ENCODE results near the gene CDK12. TPM values are rescaled to one million over a fixed set of nuclear protein-coding genes. Genes with fewer than 3 reads are reported as not detected.

The CDK12 gene
- total and polyA plus RNA-seq, 10 of the 15 experiments (the other 5 are each of a cell fraction or from before 2014, with no cell fraction given) = 3.2 to 55.1 (median 31.9) TPM

DNA sequence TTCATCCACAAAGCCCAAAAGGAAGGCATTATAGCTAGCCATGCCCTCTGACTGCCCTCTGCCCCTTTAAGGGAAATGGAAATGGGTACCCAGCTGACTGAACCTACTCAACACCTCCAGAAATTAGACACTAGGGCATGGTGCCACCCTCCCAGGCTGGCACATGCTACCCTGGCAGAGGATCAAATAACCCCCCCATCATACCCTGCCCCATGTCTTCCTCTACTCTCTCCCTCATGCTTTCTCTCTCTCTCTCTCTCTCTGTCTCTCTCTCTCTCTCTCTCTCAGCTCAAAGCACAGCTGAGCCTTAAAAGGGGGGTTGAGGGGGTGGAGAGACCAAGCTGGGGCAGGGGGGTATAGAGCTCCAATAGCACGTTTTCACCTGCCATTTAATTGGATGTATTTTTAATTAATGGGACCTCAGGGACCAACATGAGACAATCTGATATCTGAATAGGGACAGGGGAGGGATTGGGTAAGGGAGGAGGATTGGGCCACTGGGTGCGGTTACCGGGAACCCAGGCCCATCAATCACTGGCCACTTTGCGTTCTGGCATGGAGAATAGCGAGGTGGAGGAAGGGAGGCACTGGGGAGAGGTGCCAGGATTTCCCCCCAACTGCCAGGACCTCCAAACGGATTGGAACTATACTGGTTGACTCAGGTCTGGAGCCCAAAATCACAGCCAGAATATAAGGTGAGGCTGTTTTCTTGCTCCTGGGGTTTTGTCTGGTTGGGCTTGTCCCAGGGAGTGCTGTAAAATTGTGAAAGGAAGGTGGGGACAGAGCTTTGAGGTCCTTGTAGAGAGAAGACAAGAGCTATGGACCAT, 88.7 kb downstream of the CDK12 start:
- Histone ChIP-seq H3K4me3 (no peak overlapping the region), H3K27me3 (replicated peaks in 1 of 2; ENCODE audit: control insufficient read depth in 2 of 2, insufficient read depth in 2 of 2, low read length in 1 of 2) (no peaks in the 10 kb centered on the region), H3K79me2 (ENCODE audit: control insufficient read depth, insufficient read depth, low read length) (no peaks in the 10 kb centered on the region), H3K36me3 (ENCODE audit: control insufficient read depth in 2 of 2, insufficient read depth in 2 of 2, low read length in 1 of 2) (peaks cover 0 to 11% of the 10 kb centered on the region in 2 experiments; a peak in 1 of 4 replicates), H3K4me1 (ENCODE audit: control insufficient read depth, insufficient read depth, low read length) (no peaks in the 10 kb centered on the region), H4K20me1 (ENCODE audit: control insufficient read depth, insufficient read depth) (no peaks in the 10 kb centered on the region), H3K4me2 (ENCODE audit: control insufficient read depth, insufficient read depth) (no peak overlapping the region), H3K9me3 (replicated peaks; ENCODE audit: control insufficient read depth, insufficient read depth, low read length) (no peaks in the 10 kb centered on the region), H3K9ac (ENCODE audit: control insufficient read depth, insufficient read depth, low read length) (no peak overlapping the region), H2AFZ (ENCODE audit: control insufficient read depth, low read depth, low read length) (no peak overlapping the region), H3K27ac (ENCODE audit: control insufficient read depth, insufficient read depth) (no peak overlapping the region)
- 78% methylated on average over 6 of the region's 6 CpGs for WGBS (ENCODE audit: insufficient coverage, insufficient replicate concordance, low lambda C conversion rate, missing lambda C conversion rate)
- BruUV-seq (replicated peaks) = no TSS peak
- ChIA-PET SMC1A (ENCODE audit: uncharacterized antibody, unreplicated experiment) (interaction anchor here (5.0 kb wide), 1 partner anchor 73 kb away, joined by 36 read pairs; no protein-coding TSS in a partner anchor), RAD21 (ENCODE audit: unreplicated experiment) (interaction anchor here (1.0 to 7.2 kb wide), 2 partner anchors 48 to 71 kb away, joined by 4 to 54 read pairs; no protein-coding TSS in a partner anchor), CTCF (interaction anchor here (0.6 to 7.6 kb wide), 11 partner anchors 12 to 361 kb away, joined by 3 to 64 read pairs (median 4); no protein-coding TSS in a partner anchor), POLR2A (interaction anchor here (0.6 kb wide), 1 partner anchor 187 kb away, joined by 3 read pairs; no protein-coding TSS in a partner anchor)
- in situ Hi-C loops (cut with MboI) (no loop called here), intact Hi-C loops (cut with micrococcal nuclease; ENCODE audit: unreplicated experiment) (no loop called here)
- no peak for FAIRE-seq
- no peak for TF ChIP-seq ATF7 (IDR thresholded peaks at IDR 0.05; ENCODE audit: low read depth)
- no peak for TF ChIP-seq BRCA1 (IDR thresholded peaks at IDR 0.05; ENCODE audit: low read depth, low read length)
- no peak for TF ChIP-seq EGR1 (IDR thresholded peaks at IDR 0.05; ENCODE audit: borderline replicate concordance in 1 of 2, low read depth in 2 of 2, low read length in 2 of 2)
- no peak for TF ChIP-seq SMAD1 (IDR thresholded peaks at IDR 0.05; ENCODE audit: low read depth, partially characterized antibody)
- DNase-seq (ENCODE audit: low read depth, low spot score) = no peak
- no peak for ATAC-seq

DNA sequence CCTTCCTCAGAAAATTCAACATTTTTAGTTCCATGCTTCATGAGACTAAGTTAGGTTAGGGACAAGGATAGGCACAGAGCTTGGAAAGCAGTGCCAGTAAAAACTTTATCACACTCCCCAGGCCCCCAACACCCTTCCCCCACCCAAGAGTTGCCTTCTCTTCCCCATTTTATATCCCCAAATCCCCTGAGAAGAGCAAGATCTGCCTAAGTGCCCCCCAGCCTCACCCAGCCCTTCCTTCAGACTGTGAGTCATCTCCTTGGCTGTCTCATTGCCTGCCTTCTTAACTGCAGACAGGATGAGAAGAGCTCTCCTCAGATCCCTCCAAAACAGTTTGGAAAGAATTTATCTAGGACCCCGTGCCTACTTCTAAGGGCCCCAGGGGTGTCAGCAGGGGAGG, 90.6 kb downstream of the CDK12 start:
- Histone ChIP-seq H3K36me3 (ENCODE audit: control insufficient read depth in 2 of 2, insufficient read depth in 2 of 2, low read length in 1 of 2) (peaks cover 0 to 11% of the 10 kb centered on the region in 2 experiments; a peak in 1 of 4 replicates), H3K9me3 (replicated peaks; ENCODE audit: control insufficient read depth, insufficient read depth, low read length) (no peaks in the 10 kb centered on the region), H3K9ac (ENCODE audit: control insufficient read depth, insufficient read depth, low read length) (no peak overlapping the region), H3K4me2 (ENCODE audit: control insufficient read depth, insufficient read depth) (no peak overlapping the region), H3K27me3 (replicated peaks in 1 of 2; ENCODE audit: control insufficient read depth in 2 of 2, insufficient read depth in 2 of 2, low read length in 1 of 2) (no peaks in the 10 kb centered on the region), H4K20me1 (ENCODE audit: control insufficient read depth, insufficient read depth) (no peaks in the 10 kb centered on the region), H3K4me3 (no peak overlapping the region), H2AFZ (ENCODE audit: control insufficient read depth, low read depth, low read length) (no peak overlapping the region), H3K4me1 (ENCODE audit: control insufficient read depth, insufficient read depth, low read length) (no peaks in the 10 kb centered on the region), H3K79me2 (ENCODE audit: control insufficient read depth, insufficient read depth, low read length) (no peaks in the 10 kb centered on the region), H3K27ac (ENCODE audit: control insufficient read depth, insufficient read depth) (no peak overlapping the region)
- ChIA-PET SMC1A (ENCODE audit: uncharacterized antibody, unreplicated experiment) (no interaction called here), POLR2A (interaction anchor here (0.6 kb wide), 1 partner anchor 74 kb away, joined by 4 read pairs; no protein-coding TSS in a partner anchor), RAD21 (ENCODE audit: unreplicated experiment) (interaction anchor here (7.2 kb wide), 1 partner anchor 69 kb away, joined by 54 read pairs; no protein-coding TSS in a partner anchor), CTCF (interaction anchor here (0.6 to 7.6 kb wide), 5 partner anchors 16 to 428 kb away, joined by 3 to 64 read pairs (median 5); partner anchors contain the start of gene PSMD3)
- ATAC-seq = no peak
- FAIRE-seq = no peak
- TF ChIP-seq NBN (IDR thresholded peaks at IDR 0.05) = no peak
- no peak for TF ChIP-seq SIN3A (IDR thresholded peaks at IDR 0.05; ENCODE audit: low read depth, low read length)
- no peak for TF ChIP-seq CBFB (IDR thresholded peaks at IDR 0.05; ENCODE audit: low read depth)
- TF ChIP-seq NR2F1 (conservative IDR thresholded peaks at IDR 0.05) = no peak
- in situ Hi-C loops (cut with MboI) (no loop called here), intact Hi-C loops (cut with micrococcal nuclease; ENCODE audit: unreplicated experiment) (no loop called here)
- DNase-seq (ENCODE audit: low read depth, low spot score) = no peak
- 94% methylated on average over 1 of the region's 1 CpG for WGBS (ENCODE audit: insufficient coverage, insufficient replicate concordance, low lambda C conversion rate, missing lambda C conversion rate)
- no TSS peak for BruUV-seq (replicated peaks)

All from GM12878 (cell line).